NCI-H2227 (cell line): ENCODE data around the gene GRIA3.
"Not testable (repeated sequence)": the region's sequence is repeated elsewhere in the genome, so short reads cannot be mapped to it uniquely, and the experiment has no call there.

Source experiments
- DNase-seq: peaks from one replicate; lab custom pipeline; 2025; ENCODE audit not compliant: unreplicated experiment; lab: John Stamatoyannopoulos, UW

Gene GRIA3

GRCh38 chrX:123272630-123273029 is 88.6 kb downstream of the GRIA3 start:
- no peak for DNase-seq

- no peak for DNase-seq
Observed at GRCh38 chrX:123274796-123275195, 90.7 kb downstream of the GRIA3 start.

GRCh38 chrX:123277347-123277746 is 93.3 kb downstream of the GRIA3 start:
- no peak for DNase-seq

- no peak for DNase-seq
Observed at GRCh38 chrX:123277821-123278220, 93.7 kb downstream of the GRIA3 start.

- DNase-seq = no peak
Observed at GRCh38 chrX:123282241-123282640, 98.2 kb downstream of the GRIA3 start.

- not testable (repeated sequence) for DNase-seq
Observed at GRCh38 chrX:123283407-123283806, 99.3 kb downstream of the GRIA3 start.

GRCh38 chrX:123291623-123292022 is 107.5 kb downstream of the GRIA3 start:
- DNase-seq = no peak

GRCh38 chrX:123298026-123298425 is 113.9 kb downstream of the GRIA3 start:
- no peak for DNase-seq

GRCh38 chrX:123303429-123303828 is 119.4 kb downstream of the GRIA3 start:
- DNase-seq = no peak

- DNase-seq = no peak
Observed at GRCh38 chrX:123308658-123309057, 124.6 kb downstream of the GRIA3 start.

- no peak for DNase-seq
Observed at GRCh38 chrX:123310112-123310511, 126.0 kb downstream of the GRIA3 start.

- DNase-seq = no peak
Observed at GRCh38 chrX:123311486-123311885, 127.4 kb downstream of the GRIA3 start.

- no peak for DNase-seq
Observed at GRCh38 chrX:123313486-123313885, 129.4 kb downstream of the GRIA3 start.

- no peak for DNase-seq
Observed at GRCh38 chrX:123320622-123321021, 136.5 kb downstream of the GRIA3 start.

- DNase-seq = no peak
Observed at GRCh38 chrX:123322536-123322935, 138.5 kb downstream of the GRIA3 start.

GRCh38 chrX:123324625-123325024 is 140.5 kb downstream of the GRIA3 start:
- DNase-seq = no peak

GRCh38 chrX:123330229-123330942 is 146.3 kb downstream of the GRIA3 start:
- no peak for DNase-seq

- no peak for DNase-seq
Observed at GRCh38 chrX:123331349-123331748, 147.3 kb downstream of the GRIA3 start.

GRCh38 chrX:123331859-123332258 is 147.8 kb downstream of the GRIA3 start:
- DNase-seq = no peak

GRCh38 chrX:123336666-123337065 is 152.6 kb downstream of the GRIA3 start:
- no peak for DNase-seq

- DNase-seq = no peak
Observed at GRCh38 chrX:123337886-123338639, 154.0 kb downstream of the GRIA3 start.

GRCh38 chrX:123339221-123339905 is 155.3 kb downstream of the GRIA3 start:
- DNase-seq = no peak
